ENCODE results near the gene DBNDD2. TPM values are rescaled to one million over a fixed set of nuclear protein-coding genes. Genes with fewer than 3 reads are reported as not detected.

Gene DBNDD2, protein sequence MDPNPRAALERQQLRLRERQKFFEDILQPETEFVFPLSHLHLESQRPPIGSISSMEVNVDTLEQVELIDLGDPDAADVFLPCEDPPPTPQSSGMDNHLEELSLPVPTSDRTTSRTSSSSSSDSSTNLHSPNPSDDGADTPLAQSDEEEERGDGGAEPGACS
- total RNA-seq = 15.9 TPM

DNA sequence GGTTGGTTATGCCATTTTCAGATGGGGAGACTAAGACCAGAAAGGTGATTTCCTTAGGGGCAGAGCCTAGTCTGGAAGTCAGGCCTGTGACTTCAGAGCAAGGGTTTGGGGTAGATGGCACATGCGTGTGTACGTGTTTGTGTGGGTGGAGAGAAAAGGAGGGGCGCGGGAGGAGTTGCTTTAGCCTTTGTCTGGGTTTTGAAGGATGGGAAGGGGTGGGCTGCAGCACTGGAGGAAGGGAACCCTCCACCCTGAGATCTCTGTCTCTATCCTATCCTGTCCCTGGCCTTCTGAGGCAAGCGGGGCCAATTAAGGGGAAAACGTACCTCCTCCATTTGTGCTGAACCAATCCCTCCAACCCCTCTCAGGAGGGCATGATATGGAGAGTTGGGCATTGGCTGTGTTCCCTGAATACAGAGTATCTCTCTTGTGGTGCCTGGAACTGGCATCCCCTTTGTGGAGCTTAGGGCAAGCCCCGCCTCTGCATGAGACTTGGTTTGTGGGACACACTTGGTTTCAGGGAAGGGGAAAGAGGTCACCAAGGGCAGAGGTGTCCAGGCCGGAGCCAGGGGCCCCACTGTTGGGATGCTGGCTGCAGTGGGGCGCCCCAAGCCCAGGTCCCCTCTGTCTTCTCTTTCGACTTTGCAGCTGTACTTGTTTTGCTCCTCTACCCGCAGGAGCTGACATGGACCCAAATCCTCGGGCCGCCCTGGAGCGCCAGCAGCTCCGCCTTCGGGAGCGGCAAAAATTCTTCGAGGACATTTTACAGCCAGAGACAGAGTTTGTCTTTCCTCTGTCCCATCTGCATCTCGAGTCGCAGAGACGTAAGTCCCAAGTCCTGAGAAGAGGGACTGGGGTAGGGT, at the start of gene DBNDD2:
Gene DBNDD2, plus strand, starts transcription at position 507 of the 863 bp plus-strand sequence. Its CDS starts 179 bp downstream, at position 686.

DNA sequence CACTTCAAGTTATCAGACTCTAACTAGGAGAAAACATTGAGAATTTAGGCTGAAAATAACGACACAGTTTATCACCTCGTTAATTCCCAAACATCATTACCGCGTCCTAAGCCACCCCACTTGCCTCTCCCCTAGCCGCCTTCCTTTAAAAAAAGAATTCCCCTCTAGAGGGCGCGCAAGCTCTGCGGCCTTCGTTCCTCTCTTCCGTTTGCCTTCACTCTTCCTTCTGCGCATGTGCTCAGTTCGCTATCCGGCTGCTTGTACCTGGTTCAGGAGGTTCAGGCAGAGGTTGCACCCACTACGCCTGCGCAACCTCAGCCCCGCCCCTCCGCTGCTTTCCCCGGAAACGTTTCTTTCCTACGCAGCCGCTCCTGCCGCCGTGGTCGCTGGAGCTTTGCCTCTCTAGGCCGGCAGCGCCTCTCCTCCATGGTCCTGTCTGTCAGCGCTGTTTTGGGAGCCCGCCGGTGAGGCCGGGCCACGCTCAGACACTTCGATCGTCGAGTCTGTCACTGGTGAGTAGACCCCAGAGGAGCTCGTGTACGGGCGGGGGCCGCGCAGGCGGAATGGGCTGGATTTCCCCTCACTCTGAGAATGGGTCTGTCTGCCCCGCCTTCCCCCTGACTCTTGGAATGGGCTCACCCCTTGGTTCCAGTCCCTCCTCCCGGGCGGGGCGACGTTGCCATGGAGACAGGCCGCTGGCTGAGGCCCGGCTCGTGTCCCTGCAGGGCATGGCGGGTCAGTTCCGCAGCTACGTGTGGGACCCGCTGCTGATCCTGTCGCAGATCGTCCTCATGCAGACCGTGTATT, 45.1 kb upstream of the DBNDD2 start, which contains the start of gene SYS1:
Gene SYS1, plus strand, starts transcription at position 353 of the 807 bp plus-strand sequence. Its CDS starts 376 bp downstream, at position 729.

DNA sequence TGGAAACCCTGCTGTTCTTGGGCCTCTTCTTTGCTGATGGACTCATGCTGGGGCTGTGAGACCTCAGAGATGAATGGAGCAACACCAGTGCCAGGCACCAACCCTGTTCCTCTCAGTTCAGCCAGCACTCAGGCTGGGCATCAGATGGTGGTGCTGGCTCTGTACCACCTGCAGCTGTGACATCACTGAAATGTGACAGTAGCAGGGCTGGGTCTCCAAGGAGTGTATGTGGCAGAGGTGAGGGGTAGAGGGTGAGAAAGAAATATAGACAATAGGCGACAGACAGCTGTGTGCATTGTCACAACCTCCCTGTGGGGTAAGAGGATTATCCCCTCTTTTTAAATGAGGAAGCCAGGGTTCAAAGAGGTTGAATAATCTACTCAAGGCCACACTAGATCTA, 29.9 kb upstream of the DBNDD2 start, which contains the start of gene TP53TG5:
Gene TP53TG5, minus strand, starts transcription at position 135 of the 400 bp plus-strand sequence. Its CDS starts 89 bp downstream, at position 46.

DNA sequence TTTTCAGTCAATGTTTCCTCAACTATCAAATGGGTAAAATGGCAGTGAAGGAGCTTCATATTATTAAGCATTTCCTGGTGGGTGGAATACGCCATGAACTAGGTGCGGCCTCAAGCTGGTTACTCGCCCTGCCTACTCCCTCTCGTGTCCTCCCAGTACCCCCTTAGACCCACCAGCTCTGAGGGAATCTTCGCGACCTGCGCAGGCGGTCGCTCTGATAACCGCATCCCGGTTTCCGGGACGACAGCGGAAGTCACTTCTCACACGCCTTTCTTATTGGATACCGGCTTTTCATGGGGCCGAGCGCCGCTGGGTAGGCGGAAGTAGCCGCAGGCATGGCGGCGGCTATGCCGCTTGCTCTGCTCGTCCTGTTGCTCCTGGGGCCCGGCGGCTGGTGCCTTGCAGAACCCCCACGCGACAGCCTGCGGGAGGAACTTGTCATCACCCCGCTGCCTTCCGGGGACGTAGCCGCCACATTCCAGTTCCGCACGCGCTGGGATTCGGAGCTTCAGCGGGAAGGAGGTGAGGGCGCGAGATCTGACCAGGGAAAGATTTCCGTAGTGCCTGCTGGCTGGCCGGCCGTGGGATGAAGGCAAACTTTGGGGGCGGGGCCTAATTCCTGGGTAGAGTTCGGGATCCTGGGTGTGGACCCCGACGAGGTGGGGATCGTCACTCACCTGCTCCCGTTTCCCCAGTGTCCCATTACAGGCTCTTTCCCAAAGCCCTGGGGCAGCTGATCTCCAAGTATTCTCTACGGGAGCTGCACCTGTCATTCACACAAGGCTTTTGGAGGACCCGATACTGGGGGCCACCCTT, 7.9 kb downstream of the DBNDD2 start, which contains the start of gene PIGT:
Gene PIGT, plus strand, starts transcription at position 320 of the 816 bp plus-strand sequence. Its CDS starts 16 bp downstream, at position 336.

Small RNAs within 50 kb of the gene (small RNA-seq; reads per million reads assigned to genes)
- gene MIR6812 = not detected

Other genes starting within 250 kb of the DBNDD2 start
- gene PI3, start 233.4 kb upstream of the DBNDD2 start, total RNA-seq = not detected
- not detected for gene SEMG1, start 201.3 kb upstream of the DBNDD2 start, total RNA-seq
- gene SEMG2, start 186.9 kb upstream of the DBNDD2 start, total RNA-seq = not detected
- not detected for gene SLPI, start 153.7 kb upstream of the DBNDD2 start, total RNA-seq
- not detected for gene RBPJL, start 101.4 kb upstream of the DBNDD2 start, total RNA-seq
- 4.8 TPM for gene MATN4, start 100.0 kb upstream of the DBNDD2 start, total RNA-seq
- gene SDC4, start 59.9 kb upstream of the DBNDD2 start, total RNA-seq = 5.3 TPM
- 39.4 TPM for gene SYS1, start 45.1 kb upstream of the DBNDD2 start, total RNA-seq
- gene TP53TG5, start 30.0 kb upstream of the DBNDD2 start, total RNA-seq = not detected
- 25.8 TPM for gene PIGT, start 7.9 kb downstream of the DBNDD2 start, total RNA-seq
- 9.0 TPM for gene WFDC2, start 61.5 kb downstream of the DBNDD2 start, total RNA-seq
- gene SPINT3, start 107.3 kb downstream of the DBNDD2 start, total RNA-seq = not detected
- gene WFDC6, start 131.2 kb downstream of the DBNDD2 start, total RNA-seq = not detected
- not detected for gene EPPIN, start 139.1 kb downstream of the DBNDD2 start, total RNA-seq
- not detected for gene WFDC8, start 171.0 kb downstream of the DBNDD2 start, total RNA-seq
- gene WFDC10A, start 221.4 kb downstream of the DBNDD2 start, total RNA-seq = not detected
- gene WFDC9, start 223.0 kb downstream of the DBNDD2 start, total RNA-seq = not detected

Data from diencephalon (tissue), 1 donor.